Subcutaneous abdominal adipose tissue (tissue), 5 donors: ENCODE results near the gene PSMA6.
"Not testable (repeated sequence)": the region's sequence is repeated elsewhere in the genome, so short reads cannot be mapped to it uniquely, and the experiment has no call there.

Experiments
- H3K27ac ChIP-seq: one replicate; pipeline ENCODE4 v1.7.0; 2013; ENCODE audit warnings: low read depth, mild to moderate bottlenecking, inconsistent platforms, low read length, moderate library complexity
- H3K27me3 ChIP-seq, 5 donors: one replicate each; pipeline ENCODE4 v1.7.0; 2013; ENCODE audit warnings: low read length in 5 of 5, inconsistent platforms in 1 of 5; ENCODE audit not compliant: control insufficient read depth in 5 of 5, insufficient read depth in 4 of 5
- H3K36me3 ChIP-seq, 5 donors: one replicate each; pipeline ENCODE4 v1.7.0; 2013; ENCODE audit warnings: low read length in 5 of 5; ENCODE audit not compliant: control insufficient read depth in 5 of 5, insufficient read depth in 5 of 5
- H3K4me1 ChIP-seq, 5 donors: one replicate each; pipeline ENCODE4 v1.7.0; 2013; ENCODE audit warnings: low read length in 5 of 5, mild to moderate bottlenecking in 3 of 5, moderate library complexity in 1 of 5; ENCODE audit not compliant: control insufficient read depth in 5 of 5, insufficient read depth in 5 of 5
- H3K4me3 ChIP-seq, 5 donors: one replicate each; pipeline ENCODE4 v1.7.0; 2013; ENCODE audit warnings: low read length in 5 of 5, low read depth in 1 of 5
- H3K9ac ChIP-seq, 5 donors: one replicate each; pipeline ENCODE4 v1.7.0; 2013; ENCODE audit warnings: low read length in 5 of 5, mild to moderate bottlenecking in 4 of 5, moderate library complexity in 3 of 5
- H3K9me3 ChIP-seq, 5 donors: one replicate each; pipeline ENCODE4 v1.7.0; 2013; ENCODE audit warnings: low read length in 5 of 5; ENCODE audit not compliant: control insufficient read depth in 5 of 5
- donor health status: healthy.
- donor health status: healthy.
- donor health status: healthy.
- donor health status: healthy.
- donor health status: healthy.

PSMA6 gene

DNA sequence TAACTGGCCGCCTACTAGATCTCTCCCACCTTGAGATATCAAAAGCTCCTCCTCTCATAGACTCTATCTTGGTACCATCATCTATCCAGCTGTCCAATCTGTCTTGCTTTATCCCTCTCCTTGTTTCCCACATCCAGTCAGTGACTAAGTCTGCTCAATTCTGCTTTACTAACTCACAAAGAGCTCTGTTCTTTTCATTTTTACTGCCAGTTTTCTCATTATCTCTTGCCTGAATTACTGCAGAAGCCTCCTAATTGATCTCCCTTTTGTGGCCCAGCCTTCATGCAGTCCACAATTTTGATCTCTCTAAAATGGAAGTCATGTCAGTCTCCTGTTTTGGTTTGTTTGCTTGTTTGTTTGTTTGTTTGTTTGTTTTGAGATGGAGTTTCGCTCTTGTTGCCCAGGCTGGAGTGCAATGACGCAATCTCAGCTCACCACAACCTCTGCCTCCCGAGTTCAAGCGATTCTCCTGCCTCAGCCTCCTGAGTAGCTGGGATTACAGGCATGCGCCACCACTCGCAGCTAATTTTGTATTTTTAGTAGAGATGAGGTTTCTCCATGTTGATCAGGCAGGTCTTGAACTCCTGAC lies 38.1 kb upstream of the PSMA6 start:
- not testable (repeated sequence) for H3K27ac ChIP-seq, H3K36me3 ChIP-seq, H3K4me3 ChIP-seq, H3K4me1 ChIP-seq, H3K27me3 ChIP-seq, H3K9ac ChIP-seq, H3K9me3 ChIP-seq

DNA sequence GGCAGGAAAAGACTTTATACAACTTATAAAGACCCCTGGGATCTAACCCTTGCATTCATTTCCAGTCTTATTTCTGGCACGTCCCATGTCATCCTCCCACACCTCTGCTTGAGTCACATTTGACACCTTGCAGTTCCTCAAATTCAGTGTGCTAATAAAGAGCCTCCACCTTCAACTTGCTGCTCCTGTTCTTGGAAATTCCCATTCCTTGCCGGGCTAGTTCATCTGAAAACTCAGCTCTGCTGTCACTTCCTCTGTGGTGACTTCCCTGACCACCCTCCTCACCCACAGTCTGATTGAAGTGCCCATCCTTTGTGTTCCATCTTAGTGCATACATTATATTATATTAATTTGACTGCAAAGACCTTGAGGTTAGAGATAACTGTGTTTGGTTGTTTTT lies 37.4 kb upstream of the PSMA6 start:
- Histone ChIP-seq H3K27me3 (no peaks in the 10 kb centered on the region), H3K4me1 (no peaks in the 10 kb centered on the region), H3K4me3 (no peak overlapping the region), H3K36me3 (no peaks in the 10 kb centered on the region), H3K9me3 (no peaks in the 10 kb centered on the region), H3K9ac (no peak overlapping the region), H3K27ac (no peak overlapping the region)

DNA sequence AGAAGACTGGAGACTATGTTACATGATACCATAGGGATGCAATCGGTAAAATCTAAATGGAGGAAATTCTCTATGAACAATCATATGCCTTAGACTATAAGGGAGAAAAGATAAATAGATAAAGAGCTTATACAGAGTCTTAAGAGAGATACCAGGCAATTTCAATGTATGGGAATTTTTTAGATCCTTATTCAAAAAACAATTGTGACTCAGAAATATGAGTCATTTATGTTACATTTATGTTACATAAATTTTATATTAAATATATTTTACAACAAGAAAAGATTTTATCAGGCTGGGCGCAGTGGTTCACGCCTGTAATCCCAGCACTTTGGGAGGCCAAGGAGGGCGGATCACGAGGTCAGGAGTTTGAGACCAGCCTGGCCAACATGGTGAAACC lies 36.5 kb upstream of the PSMA6 start:
- H3K27ac ChIP-seq: no peak overlapping the region
- H3K9me3 ChIP-seq: no peaks in the 10 kb centered on the region
- no peaks in the 10 kb centered on the region for H3K36me3 ChIP-seq
- H3K27me3 ChIP-seq: no peaks in the 10 kb centered on the region
- no peaks in the 10 kb centered on the region for H3K4me1 ChIP-seq
- no peak overlapping the region for H3K9ac ChIP-seq
- no peak overlapping the region for H3K4me3 ChIP-seq

DNA sequence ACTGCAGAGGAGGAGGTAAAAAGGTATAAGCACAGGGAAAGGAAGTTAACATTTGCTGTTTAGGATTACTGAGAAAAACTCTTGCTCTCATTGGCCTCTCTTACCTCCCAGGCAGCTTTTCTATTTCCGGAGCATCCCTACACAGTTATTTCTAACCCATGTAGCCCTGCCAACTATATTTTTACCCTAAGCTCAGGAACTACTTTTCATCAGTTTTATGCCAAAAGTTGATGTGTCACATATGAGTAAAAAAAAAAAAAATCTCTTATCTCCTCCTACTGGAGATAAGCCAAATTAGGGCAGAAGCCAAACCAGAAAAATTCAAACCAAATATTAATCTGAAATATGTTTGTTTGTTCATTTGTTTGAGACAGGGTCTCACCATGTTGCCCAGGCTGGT lies 34.4 kb upstream of the PSMA6 start:
- Histone ChIP-seq H3K4me1 (no peaks in the 10 kb centered on the region), H3K36me3 (peaks cover 0 to 3% (median 0%) of the 10 kb centered on the region in 5 donors), H3K9ac (no peak overlapping the region), H3K9me3 (no peaks in the 10 kb centered on the region), H3K27me3 (no peaks in the 10 kb centered on the region), H3K27ac (no peak overlapping the region), H3K4me3 (no peak overlapping the region)

DNA sequence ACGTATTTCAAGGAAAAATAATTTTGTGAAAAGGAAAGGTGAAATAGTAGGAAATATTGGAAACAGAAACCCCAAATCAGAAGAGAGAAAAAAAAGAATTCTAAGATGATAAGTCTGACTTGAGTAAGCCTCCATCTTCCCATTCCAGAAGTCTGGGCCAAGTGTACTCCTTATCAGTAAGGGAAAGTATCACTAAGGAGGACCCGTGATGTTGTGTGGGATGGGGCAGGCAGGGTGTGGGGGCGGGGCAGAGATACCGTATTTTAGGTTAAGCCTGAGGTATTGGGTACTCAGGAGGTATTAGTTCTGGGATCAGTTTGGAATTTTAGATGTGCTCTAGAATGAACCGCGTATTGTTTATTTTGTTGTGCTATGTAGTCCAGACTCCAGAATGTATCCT lies 33.8 kb upstream of the PSMA6 start:
- H3K4me1 ChIP-seq: no peaks in the 10 kb centered on the region
- H3K4me3 ChIP-seq: no peak overlapping the region
- H3K27ac ChIP-seq: no peak overlapping the region
- no peaks in the 10 kb centered on the region for H3K9me3 ChIP-seq
- no peak overlapping the region for H3K9ac ChIP-seq
- H3K27me3 ChIP-seq: no peaks in the 10 kb centered on the region
- peaks cover 0 to 3% (median 0%) of the 10 kb centered on the region in 5 donors for H3K36me3 ChIP-seq

DNA sequence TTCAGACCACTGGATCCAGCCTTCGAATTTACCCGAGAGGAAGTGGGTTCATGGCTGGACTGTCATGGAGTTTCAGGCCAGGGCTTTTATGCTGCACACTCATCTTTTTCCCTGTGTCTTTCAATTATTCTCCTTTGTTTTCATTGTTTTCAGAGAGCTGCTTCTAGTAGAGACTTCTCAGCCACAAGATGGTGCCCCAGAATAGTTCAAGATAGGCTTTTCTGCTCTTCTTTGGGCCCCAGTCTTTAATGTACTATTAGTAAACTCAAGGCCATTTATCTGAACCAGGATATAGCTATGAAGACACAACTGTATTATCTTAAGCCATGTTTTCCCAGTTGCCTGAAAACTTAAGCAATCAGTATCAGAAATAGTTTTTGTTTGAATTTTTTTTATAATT lies 30.4 kb upstream of the PSMA6 start:
- Histone ChIP-seq H3K4me3 (no peak overlapping the region), H3K36me3 (peaks cover 0 to 3% (median 0%) of the 10 kb centered on the region in 5 donors), H3K4me1 (no peaks in the 10 kb centered on the region), H3K9ac (no peak overlapping the region), H3K27ac (no peak overlapping the region), H3K9me3 (no peaks in the 10 kb centered on the region), H3K27me3 (no peaks in the 10 kb centered on the region)

DNA sequence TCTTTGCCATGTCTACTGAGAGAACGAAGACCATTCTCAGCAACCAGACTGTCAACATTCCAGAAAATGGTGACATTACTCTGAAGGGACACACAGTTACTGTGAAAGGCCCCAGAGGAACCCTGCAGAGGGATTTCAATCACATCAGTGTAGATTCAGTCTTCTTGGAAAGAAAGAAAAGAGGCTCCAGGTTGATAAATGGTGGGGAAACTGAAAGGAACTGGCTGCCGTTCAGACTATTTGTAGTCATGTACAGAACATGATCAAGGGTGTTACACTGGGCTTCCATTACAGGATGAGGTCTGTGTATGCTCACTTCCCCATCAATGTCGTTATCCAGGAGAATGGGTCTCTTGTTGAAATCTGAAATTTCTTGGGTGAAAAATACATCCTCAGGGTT lies 29.7 kb upstream of the PSMA6 start:
- H3K27me3 ChIP-seq: no peaks in the 10 kb centered on the region
- H3K4me3 ChIP-seq: no peak overlapping the region
- H3K9ac ChIP-seq: no peak overlapping the region
- no peaks in the 10 kb centered on the region for H3K9me3 ChIP-seq
- H3K27ac ChIP-seq: no peak overlapping the region
- H3K36me3 ChIP-seq: peaks cover 0 to 5% (median 0%) of the 10 kb centered on the region in 5 donors
- H3K4me1 ChIP-seq: no peaks in the 10 kb centered on the region

DNA sequence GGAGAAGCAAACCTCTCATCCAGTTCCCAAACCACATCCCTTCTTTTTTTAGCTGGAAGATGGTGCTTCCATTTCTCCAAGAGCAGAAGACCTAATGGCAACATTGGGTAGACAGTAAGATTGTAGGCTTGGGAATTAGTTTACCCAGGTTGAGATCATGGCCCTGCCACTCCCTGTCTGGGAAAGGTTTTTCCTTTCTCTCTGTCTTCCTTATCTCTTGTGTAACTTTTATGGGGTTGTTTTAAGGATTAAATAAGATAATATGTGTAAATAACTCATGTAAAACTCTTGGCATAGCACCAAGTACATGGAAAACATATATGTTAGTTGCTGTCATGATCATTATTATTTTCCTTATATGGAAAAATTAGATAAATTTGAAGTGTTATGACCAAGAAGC lies 23.2 kb upstream of the PSMA6 start:
- Histone ChIP-seq H3K27ac (no peak overlapping the region), H3K9ac (no peak overlapping the region), H3K4me1 (no peaks in the 10 kb centered on the region), H3K27me3 (no peaks in the 10 kb centered on the region), H3K9me3 (no peaks in the 10 kb centered on the region), H3K36me3 (peaks cover 6 to 25% (median 12%) of the 10 kb centered on the region in 5 donors), H3K4me3 (no peak overlapping the region)

DNA sequence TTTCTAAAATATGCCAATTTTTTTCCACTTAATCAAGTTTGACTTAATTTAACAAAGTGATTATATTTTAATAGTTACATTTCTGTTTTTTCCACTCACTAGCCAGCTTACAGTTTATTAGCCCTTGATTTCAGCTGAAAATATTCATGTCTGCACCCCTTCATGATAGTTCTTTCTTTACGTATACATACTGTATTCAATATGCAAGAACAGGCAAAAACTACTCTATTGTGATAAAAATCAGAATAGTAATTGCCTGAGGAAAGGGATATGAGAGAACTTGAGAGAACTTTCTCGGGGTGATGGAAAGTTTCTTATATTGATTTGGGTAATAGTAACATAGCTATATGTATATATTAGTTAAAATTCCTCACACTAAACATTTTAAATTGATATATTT lies 17.4 kb upstream of the PSMA6 start:
- no peaks in the 10 kb centered on the region for H3K27me3 ChIP-seq
- peaks cover 9 to 32% (median 12%) of the 10 kb centered on the region in 5 donors for H3K36me3 ChIP-seq

DNA sequence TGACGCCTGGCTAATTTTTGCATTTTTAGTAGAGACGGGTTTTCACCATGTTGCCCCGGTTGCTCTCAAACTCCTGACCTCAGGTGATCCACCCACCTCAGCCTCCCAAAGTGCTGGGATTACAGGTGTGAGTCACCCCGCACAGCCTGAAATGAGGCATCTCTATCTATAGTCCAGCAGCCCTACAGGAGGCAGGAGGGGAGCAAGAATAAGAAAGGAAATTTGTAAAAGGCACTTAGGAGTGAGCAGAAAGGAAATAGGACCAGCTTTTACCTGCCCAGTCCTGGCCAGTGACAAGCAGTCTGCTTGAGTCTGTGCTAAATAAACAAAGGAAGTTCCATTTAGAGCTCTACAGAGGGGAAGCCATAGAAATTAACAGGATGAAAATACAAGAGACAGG lies 15.0 kb upstream of the PSMA6 start:
- Histone ChIP-seq H3K9me3 (no peaks in the 10 kb centered on the region), H3K27me3 (no peaks in the 10 kb centered on the region), H3K4me3 (no peak overlapping the region), H3K4me1 (no peaks in the 10 kb centered on the region), H3K27ac (no peak overlapping the region), H3K9ac (no peak overlapping the region), H3K36me3 (peaks cover 4 to 23% (median 12%) of the 10 kb centered on the region in 5 donors)

More for the DNA sequence above, 17.4 kb upstream of the PSMA6 start:
- Histone ChIP-seq H3K4me1 (no peaks in the 10 kb centered on the region), H3K27ac (no peak overlapping the region), H3K4me3 (no peak overlapping the region), H3K9ac (no peak overlapping the region), H3K9me3 (no peaks in the 10 kb centered on the region)

DNA sequence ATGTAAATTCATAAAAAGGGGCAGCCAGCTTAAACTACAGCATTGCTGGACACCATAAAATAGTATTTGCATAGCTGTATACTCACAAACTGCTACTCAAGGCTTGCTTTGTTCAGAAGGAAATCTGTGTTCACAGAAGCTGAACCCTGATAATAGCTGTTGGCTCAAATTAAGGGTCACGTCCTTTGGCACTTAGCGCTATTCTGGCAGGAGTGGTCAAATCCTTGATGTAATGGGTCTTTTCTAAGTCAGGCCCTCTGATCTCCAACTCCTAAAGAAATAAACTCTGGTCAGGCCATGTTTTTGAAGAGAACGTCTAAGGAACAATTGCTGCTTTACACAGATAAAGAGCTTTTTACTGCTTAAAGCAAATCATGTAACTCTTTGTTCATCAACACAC lies 12.8 kb upstream of the PSMA6 start:
- H3K4me1 ChIP-seq: no peaks in the 10 kb centered on the region
- H3K36me3 ChIP-seq: peaks cover 0 to 11% (median 3%) of the 10 kb centered on the region in 5 donors
- H3K27me3 ChIP-seq: no peaks in the 10 kb centered on the region
- H3K27ac ChIP-seq: no peak overlapping the region
- no peak overlapping the region for H3K9ac ChIP-seq
- H3K9me3 ChIP-seq: no peaks in the 10 kb centered on the region
- no peak overlapping the region for H3K4me3 ChIP-seq
